HepG2 (cell line): ENCODE data around the gene NEMF. TPM values are rescaled to one million over a fixed set of nuclear protein-coding genes. Genes with fewer than 3 reads are reported as not detected.

ENCODE experiments used
- ATAC-seq: fragments of 200-7000 bp; cut with Tn5 transposase; 3 replicates; pipeline ENCODE4 v1.9.1; 2020; ENCODE audit warnings: mild to moderate bottlenecking, moderate library complexity
- BruUV-seq: library from RNA; stranded (reverse); fragments of 400-500 nt; replicated peaks from 2 replicates; lab custom pipeline; 2021; lab: Mats Ljungman, UMichigan
- CTCF ChIA-PET: fragments of 300-600 bp; formaldehyde crosslinking; extraction: SDS; loops from one replicate; lab custom pipeline; 2021; ENCODE audit warnings: low total read pairs, inconsistent platforms, low intra/inter-chr PET ratio; lab: Yijun Ruan, JAX
- POLR2A ChIA-PET: fragments of 350-600 bp; sonication (Branson Sonifier 250); formaldehyde crosslinking; loops from one replicate; lab custom pipeline; 2020; ENCODE audit warnings: antibody characterized with exemption, inconsistent platforms; lab: Yijun Ruan, JAX
- DNase-seq: peaks from one replicate; pipeline ENCODE4 v3.0.0-alpha.2; 2015; ENCODE audit warnings: low spot score
- FAIRE-seq: peaks from 3 replicates; lab custom pipeline; 2011; peaks lifted over from hg19 to GRCh38; lab: Jason Lieb, UNC
- H2AFZ ChIP-seq: one replicate; pipeline ENCODE4 v1.6.1; 2011; ENCODE audit warnings: low read length, inconsistent platforms
- H3K27ac ChIP-seq: fragments of 300-600 bp; 3 replicates; pipeline ENCODE4 v1.8.0; 2011; ENCODE audit warnings: mixed run types, mild to moderate bottlenecking, mixed read lengths, low read length, inconsistent platforms; ENCODE audit not compliant: insufficient read depth; ENCODE audit errors: extremely low read length
- H3K27me3 ChIP-seq, 2 experiments: fragments of 200-600 bp in 1 of 2; 2 replicates in 1 of 2; 3 replicates in 1 of 2; pipeline versions ENCODE4 v1.6.0 to v1.8.0; 2011; ENCODE audit warnings: low read length in 2 of 2, mild to moderate bottlenecking in 2 of 2, moderate library complexity in 2 of 2, inconsistent platforms in 1 of 2; ENCODE audit not compliant: insufficient read depth in 2 of 2, control insufficient read depth in 1 of 2
- H3K36me3 ChIP-seq, 2 experiments: fragments of 200-600 bp in 1 of 2; replicated peaks in 1 of 2; 2 replicates in 1 of 2; 3 replicates in 1 of 2; pipeline versions ENCODE4 v1.5.1 to v1.8.0; 2011; ENCODE audit warnings: low read length in 2 of 2, inconsistent platforms in 1 of 2; ENCODE audit not compliant: insufficient read depth in 2 of 2, control insufficient read depth in 1 of 2
- H3K4me1 ChIP-seq: 2 replicates; pipeline ENCODE4 v1.5.1; 2012; ENCODE audit warnings: low read length, inconsistent platforms; ENCODE audit not compliant: insufficient read depth
- H3K4me2 ChIP-seq: 2 replicates; pipeline ENCODE4 v1.6.0; 2011; ENCODE audit warnings: low read depth, low read length, inconsistent platforms
- H3K4me3 ChIP-seq, 3 experiments: fragments of 200-600 bp in 1 of 3; sonication (generic), shearing (Covaris generic) in 1 of 3; replicated peaks in 1 of 3; 2 replicates each; pipeline ENCODE4 v1.5.1; 2011 to 2016; ENCODE audit warnings: low read length in 3 of 3, inconsistent platforms in 2 of 3, low read depth in 2 of 3, mild to moderate bottlenecking in 2 of 3, control low read depth in 1 of 3, mixed read lengths in 1 of 3; ENCODE audit not compliant: insufficient read depth in 1 of 3
- H3K79me2 ChIP-seq: one replicate; pipeline ENCODE4 v1.6.1; 2011; ENCODE audit warnings: low read length, inconsistent platforms; ENCODE audit not compliant: insufficient read depth
- H3K9ac ChIP-seq: 2 replicates; pipeline ENCODE4 v1.6.0; 2011; ENCODE audit warnings: mild to moderate bottlenecking, low read depth, low read length, inconsistent platforms; ENCODE audit not compliant: insufficient read depth
- H3K9me3 ChIP-seq: 2 replicates; pipeline ENCODE4 v1.5.1; 2012; ENCODE audit warnings: mild to moderate bottlenecking, low read length
- H4K20me1 ChIP-seq: 2 replicates; pipeline ENCODE4 v1.6.0; 2011; ENCODE audit warnings: inconsistent platforms, mild to moderate bottlenecking, low read length, moderate library complexity; ENCODE audit not compliant: insufficient read depth
- CHD4 ChIP-seq: fragments of 200-600 bp; sonication (generic); IDR thresholded peaks from 2 replicates; pipeline ENCODE4 v1.7.0; 2017; ENCODE audit warnings: mild to moderate bottlenecking, low read length, borderline replicate concordance
- HNRNPUL1 ChIP-seq: fragments of 200-400 bp; formaldehyde crosslinking; IDR thresholded peaks from 2 replicates; pipeline ENCODE4 v1.6.1; 2017; ENCODE audit warnings: low read depth, mild to moderate bottlenecking, low read length, moderate library complexity
- PITX1 ChIP-seq: sonication (generic); formaldehyde crosslinking; IDR thresholded peaks from 2 replicates; pipeline ENCODE4 v1.5.1; 2020; ENCODE audit warnings: mild to moderate bottlenecking, missing genetic modification reagents
- POLR2A ChIP-seq, 2 experiments: IDR thresholded peaks; 2 replicates each; pipeline ENCODE4 v1.6.1; 2011; ENCODE audit warnings: low read depth in 2 of 2, low read length in 2 of 2, mild to moderate bottlenecking in 1 of 2, moderate library complexity in 1 of 2; ENCODE audit not compliant: insufficient read depth in 1 of 2
- ZNF567 ChIP-seq: sonication (generic); formaldehyde crosslinking; IDR thresholded peaks from 2 replicates; pipeline ENCODE4 v1.8.1; 2023; ENCODE audit warnings: mild to moderate bottlenecking, missing genetic modification reagents, borderline replicate concordance
- WGBS: methylation state at CpG from one replicate; pipeline ENCODE4 v1.1.6; 2017; ENCODE audit warnings: low lambda C conversion rate; 5-methylcytosine and 5-hydroxymethylcytosine counted together
- in situ Hi-C: cut with HindIII; loops from 2 replicates; pipeline ENCODE4 v1.10.0; 2017; ENCODE audit warnings: low pct_unique_long_range_greater_than_20kb; ENCODE audit not compliant: extremely low pct_ligation_motif_present
- intact Hi-C: fragments of 100-400 bp; cut with micrococcal nuclease; formaldehyde crosslinking; loops from one replicate; pipeline ENCODE4 v1.10.0; 2022; ENCODE audit not compliant: unreplicated experiment
- polyA plus RNA-seq, 8 experiments: library from polyadenylated mRNA; depleted of rRNA in 3 of 8; stranded (reverse) in 7 of 8; unstranded in 1 of 8; fragments of >200 nt; fragmentation: Illumina TruSeq in 4 of 8; extraction: Trizol in 4 of 8; gene quantifications; 2 replicates each; pipeline versions ENCODE4 v1.2.1 to v1.2.3, GENCODE V29; 2011 to 2016; ENCODE audit warnings: low read depth in 4 of 8, missing spikeins in 1 of 8, mixed read lengths in 1 of 8; ENCODE audit not compliant: insufficient read depth in 1 of 8
- total RNA-seq, 5 experiments: library from RNA; depleted of rRNA; stranded (reverse); fragments of >200 nt; fragmentation: Illumina TruSeq; extraction: Trizol; gene quantifications; 2 replicates each; pipeline ENCODE4 v1.2.3, GENCODE V29; 2016; ENCODE audit warnings: low read depth in 1 of 5
- TF ChIP-seq, protein P1 (sequence below), 2 experiments: sonication (generic) in 1 of 2; formaldehyde crosslinking in 1 of 2; IDR thresholded peaks; 2 replicates each; pipeline versions ENCODE4 v1.4.0 to v1.6.1; 2018 to 2020; ENCODE audit warnings: missing genetic modification reagents in 2 of 2, borderline replicate concordance in 1 of 2, low read depth in 1 of 2, mild to moderate bottlenecking in 1 of 2, missing biosample characterization in 1 of 2

The NEMF gene
- total and polyA plus RNA-seq, 2 of the 13 experiments (the other 11 are each of a cell fraction or from before 2014, with no cell fraction given) = 21.3 to 57.9 TPM

DNA sequence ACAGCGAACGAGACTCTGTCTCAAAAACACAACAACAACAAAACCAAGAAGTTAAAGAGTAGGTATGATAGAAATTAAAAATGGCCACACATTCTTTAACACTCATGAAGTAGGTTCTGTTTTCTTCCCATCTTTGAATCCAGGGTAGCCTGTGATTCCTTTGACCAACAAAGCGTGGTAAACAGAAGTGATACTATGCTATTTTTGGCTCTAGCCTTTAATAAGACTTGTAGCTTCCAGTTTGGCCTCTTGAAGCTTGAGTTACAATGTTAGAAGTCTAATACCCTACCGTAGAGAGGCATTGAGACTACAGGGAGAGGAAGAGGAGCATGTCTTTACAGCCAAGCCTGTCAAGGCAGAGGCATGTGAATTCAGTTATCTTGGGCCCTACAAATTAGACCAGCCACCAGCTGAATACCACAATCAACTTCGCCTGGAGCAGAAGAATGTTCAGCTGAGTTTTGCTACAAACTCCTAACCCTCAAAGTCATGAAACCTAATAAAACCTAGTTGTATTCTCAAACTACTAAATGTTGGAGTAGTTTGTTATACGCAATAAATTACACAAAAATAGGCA lies 4.9 kb upstream of the NEMF start:
- in situ Hi-C loops (loop anchor here (25.0 kb wide), 2 partner anchors 380 to 680 kb away; partner anchors contain the start of genes MAP4K5 and SOS2), intact Hi-C loops (no loop called here)
- Histone ChIP-seq H3K27ac (no peak overlapping the region), H3K36me3 (no peaks in the 10 kb centered on the region), H4K20me1 (no peaks in the 10 kb centered on the region), H3K27me3 (no peaks in the 10 kb centered on the region; a peak in 1 of 5 replicates), H3K9me3 (no peaks in the 10 kb centered on the region), H2AFZ (peak overlapping the region; percentile 57), H3K79me2 (peaks cover under 1% of the 10 kb centered on the region), H3K4me2 (no peak overlapping the region), H3K4me1 (peaks cover 12% of the 10 kb centered on the region), H3K9ac (no peak overlapping the region), H3K4me3 (no peak overlapping the region)
- FAIRE-seq = no peak
- no peak for ATAC-seq
- POLR2A ChIA-PET = no interaction called here
- TF ChIP-seq POLR2A (IDR thresholded peaks at IDR 0.05; ENCODE audit: insufficient read depth in 1 of 2, low read depth in 2 of 2, low read length in 2 of 2) = no peak
- no peak for TF ChIP-seq PITX1 (CRISPR knock-in tag)
- TF ChIP-seq CHD4 = no peak
- no peak for TF ChIP-seq ZNF567 (CRISPR knock-in tag)
- TF ChIP-seq, protein P1, sequence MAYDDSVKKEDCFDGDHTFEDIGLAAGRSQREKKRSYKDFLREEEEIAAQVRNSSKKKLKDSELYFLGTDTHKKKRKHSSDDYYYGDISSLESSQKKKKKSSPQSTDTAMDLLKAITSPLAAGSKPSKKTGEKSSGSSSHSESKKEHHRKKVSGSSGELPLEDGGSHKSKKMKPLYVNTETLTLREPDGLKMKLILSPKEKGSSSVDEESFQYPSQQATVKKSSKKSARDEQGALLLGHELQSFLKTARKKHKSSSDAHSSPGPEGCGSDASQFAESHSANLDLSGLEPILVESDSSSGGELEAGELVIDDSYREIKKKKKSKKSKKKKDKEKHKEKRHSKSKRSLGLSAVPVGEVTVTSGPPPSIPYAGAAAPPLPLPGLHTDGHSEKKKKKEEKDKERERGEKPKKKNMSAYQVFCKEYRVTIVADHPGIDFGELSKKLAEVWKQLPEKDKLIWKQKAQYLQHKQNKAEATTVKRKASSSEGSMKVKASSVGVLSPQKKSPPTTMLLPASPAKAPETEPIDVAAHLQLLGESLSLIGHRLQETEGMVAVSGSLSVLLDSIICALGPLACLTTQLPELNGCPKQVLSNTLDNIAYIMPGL (CRISPR knock-in tag; IDR thresholded peaks at IDR 0.05; ENCODE audit: borderline replicate concordance in 1 of 2, low read depth in 1 of 2) = no peak
- no peak for TF ChIP-seq HNRNPUL1
- DNase-seq = no peak
- CTCF ChIA-PET = no interaction called here
- no TSS peak for BruUV-seq
- WGBS = 62% methylated on average over 6 of the region's 6 CpGs
